Natural killer cell (primary cell): ENCODE results near the gene ELOVL1. TPM values are rescaled to one million over a fixed set of nuclear protein-coding genes. Genes with fewer than 3 reads are reported as not detected.

Experiments used
- ATAC-seq, 3 donors: fragments of 150-1000 bp in 2 of 3; fragments of 200-7000 bp in 1 of 3; cut with Tn5 transposase; 1 replicate in 1 of 3; 2 replicates in 2 of 3; pipeline ENCODE4 v1.10.0; 2021; ENCODE audit warnings: mild to moderate bottlenecking in 2 of 3, moderate library complexity in 2 of 3
- DNase-seq, 2 donors: peaks; one replicate each; pipeline versions ENCODE4 v3.0.0 to v3.0.0-alpha.2; 2013 to 2021; ENCODE audit warnings: mixed read lengths in 1 of 2
- H3K27ac ChIP-seq: one replicate; pipeline ENCODE4 v1.5.1; 2013; ENCODE audit warnings: mild to moderate bottlenecking, low read length
- H3K27me3 ChIP-seq: one replicate; pipeline ENCODE4 v1.6.1; 2013; ENCODE audit warnings: low read length; ENCODE audit not compliant: control insufficient read depth, insufficient read depth
- H3K36me3 ChIP-seq: one replicate; pipeline ENCODE4 v1.6.1; 2013; ENCODE audit warnings: low read length; ENCODE audit not compliant: control insufficient read depth, insufficient read depth
- H3K4me1 ChIP-seq: one replicate; pipeline ENCODE4 v1.6.1; 2013; ENCODE audit warnings: low read length; ENCODE audit not compliant: control insufficient read depth, insufficient read depth
- H3K4me3 ChIP-seq: one replicate; pipeline ENCODE4 v1.5.1; 2013; ENCODE audit warnings: low read length
- H3K9me3 ChIP-seq: one replicate; pipeline ENCODE4 v1.6.1; 2013; ENCODE audit warnings: low read length; ENCODE audit not compliant: control insufficient read depth, insufficient read depth
- H3K27ac Mint-ChIP-seq, 2 donors: one replicate each; pipeline ENCODE4 v1.8.0; 2022; ENCODE audit warnings: mild to moderate bottlenecking in 2 of 2, mixed read lengths in 2 of 2, moderate library complexity in 1 of 2
- H3K27me3 Mint-ChIP-seq, 2 donors: one replicate each; pipeline ENCODE4 v1.8.0; 2022; ENCODE audit warnings: low read depth in 2 of 2, mixed read lengths in 2 of 2
- H3K36me3 Mint-ChIP-seq: one replicate; pipeline ENCODE4 v1.8.0; 2022; ENCODE audit warnings: mixed read lengths
- H3K4me1 Mint-ChIP-seq, 2 donors: one replicate each; pipeline ENCODE4 v1.8.0; 2022; ENCODE audit warnings: mixed read lengths in 2 of 2
- H3K4me3 Mint-ChIP-seq: one replicate; pipeline ENCODE4 v1.8.0; 2022; ENCODE audit warnings: mild to moderate bottlenecking, moderate library complexity, mixed read lengths
- H3K9me3 Mint-ChIP-seq, 2 donors: one replicate each; pipeline ENCODE4 v1.8.0; 2022; ENCODE audit warnings: mixed read lengths in 2 of 2
- CTCF ChIP-seq: fragments of 200-600 bp; IDR thresholded peaks from one replicate; pipeline ENCODE4 v1.8.0; 2022; ENCODE audit warnings: antibody characterized with exemption
- WGBS: methylation state at CpG from one replicate; pipeline ENCODE4 v1.1.7; 2013; ENCODE audit warnings: missing lambda C conversion rate; ENCODE audit not compliant: insufficient coverage; 5-methylcytosine and 5-hydroxymethylcytosine counted together
- intact Hi-C: fragments of 100-400 bp; cut with micrococcal nuclease; formaldehyde crosslinking; loops from one replicate; pipeline ENCODE4 v1.14.2; 2022
- total RNA-seq, 4 donors: library from RNA; stranded (reverse); fragments of 120-200 nt in 1 of 4; gene quantifications; one replicate each; pipeline versions ENCODE4 v1.2.3 to v1.2.4, GENCODE V29; 2013 to 2022

Gene ELOVL1
- total RNA-seq, 3 donors from 2014 or later (not counting 1 experiment from before 2014, with no cell fraction given) = 53.2 to 73.0 (median 67.5) TPM

DNA sequence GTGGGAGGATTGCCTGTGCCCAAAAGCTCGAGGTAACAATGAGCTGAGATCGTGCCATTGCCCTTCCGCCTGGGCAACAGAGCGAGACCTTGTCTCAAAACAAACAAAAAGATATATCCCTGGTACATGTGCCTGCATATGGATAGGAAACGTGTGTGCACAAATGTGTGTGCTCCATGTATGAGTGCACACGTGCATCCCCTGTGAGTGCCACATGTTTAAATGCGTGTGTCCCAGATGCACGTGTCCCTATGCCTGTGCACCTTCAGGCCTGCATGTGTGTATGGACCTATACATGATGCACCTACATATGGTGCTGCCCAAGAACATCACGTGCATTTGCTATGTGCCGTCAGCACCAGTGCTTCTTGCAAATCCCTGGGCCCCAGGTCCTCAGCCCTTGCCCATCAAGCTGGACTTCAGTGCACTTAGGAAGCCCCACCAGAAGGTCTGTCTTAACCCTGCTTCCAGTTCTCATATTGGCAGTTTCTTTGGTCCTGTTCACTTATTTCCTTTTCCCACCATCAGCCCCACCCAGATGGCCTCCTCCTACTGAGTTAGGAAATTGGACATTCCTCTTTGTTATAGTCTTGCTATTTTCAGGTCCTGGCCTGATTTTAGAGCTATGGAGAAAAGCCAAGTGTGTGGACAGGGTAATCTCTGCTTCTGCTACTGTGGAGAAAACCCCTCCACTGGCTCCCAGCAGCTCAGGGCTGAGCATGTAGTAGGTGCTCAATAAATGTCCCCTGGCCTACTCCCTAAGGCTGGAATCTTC lies 51.7 kb downstream of the ELOVL1 start:
- Mint-ChIP-seq H3K27ac (no peak overlapping the region), H3K9me3 (no peaks in the 10 kb centered on the region), H3K36me3 (no peaks in the 10 kb centered on the region), H3K4me3 (no peak overlapping the region), H3K27me3 (no peaks in the 10 kb centered on the region), H3K4me1 (peaks cover 0 to 12% of the 10 kb centered on the region in 2 donors)
- DNase-seq (no peak), ATAC-seq (no peak)
- H3K4me1 ChIP-seq = no peaks in the 10 kb centered on the region
- intact Hi-C loops = no loop called here
- TF ChIP-seq CTCF = no peak
- WGBS = 87% methylated on average over 10 of the region's 10 CpGs
- H3K27me3 ChIP-seq = no peaks in the 10 kb centered on the region
- H3K4me3 ChIP-seq = no peak overlapping the region
- H3K9me3 ChIP-seq = no peaks in the 10 kb centered on the region
- no peaks in the 10 kb centered on the region for H3K36me3 ChIP-seq
- H3K27ac ChIP-seq = no peak overlapping the region

- H3K36me3 ChIP-seq = no peaks in the 10 kb centered on the region
- H3K4me3 ChIP-seq = no peak overlapping the region
- H3K9me3 ChIP-seq = no peaks in the 10 kb centered on the region
- Mint-ChIP-seq H3K27me3 (no peaks in the 10 kb centered on the region), H3K4me1 (peaks cover 0 to 12% of the 10 kb centered on the region in 2 donors), H3K27ac (no peak overlapping the region), H3K9me3 (no peaks in the 10 kb centered on the region), H3K4me3 (no peak overlapping the region), H3K36me3 (no peaks in the 10 kb centered on the region)
- ATAC-seq = no peak
- no peak for DNase-seq
- H3K27me3 ChIP-seq = no peaks in the 10 kb centered on the region
- H3K27ac ChIP-seq = no peak overlapping the region
- intact Hi-C loops = no loop called here
- no peaks in the 10 kb centered on the region for H3K4me1 ChIP-seq
- 92% methylated on average over 2 of the region's 3 CpGs for WGBS
- TF ChIP-seq CTCF = no peak
Measured at GRCh38 chr1:43315481-43315880, 52.3 kb downstream of the ELOVL1 start.

GRCh38 chr1:43314233-43314632 lies 53.6 kb downstream of the ELOVL1 start:
- Mint-ChIP-seq H3K27ac (no peak overlapping the region), H3K27me3 (no peaks in the 10 kb centered on the region), H3K9me3 (no peaks in the 10 kb centered on the region), H3K4me1 (peaks cover 0 to 6% of the 10 kb centered on the region in 2 donors), H3K4me3 (no peak overlapping the region), H3K36me3 (no peaks in the 10 kb centered on the region)
- H3K27me3 ChIP-seq = no peaks in the 10 kb centered on the region
- no peaks in the 10 kb centered on the region for H3K4me1 ChIP-seq
- WGBS = 95% methylated on average over 5 of the region's 5 CpGs
- intact Hi-C loops = no loop called here
- H3K27ac ChIP-seq = no peak overlapping the region
- TF ChIP-seq CTCF = no peak
- ATAC-seq = no peak
- no peaks in the 10 kb centered on the region for H3K9me3 ChIP-seq
- H3K4me3 ChIP-seq = no peak overlapping the region
- no peak for DNase-seq
- peaks cover 2% of the 10 kb centered on the region for H3K36me3 ChIP-seq

DNA sequence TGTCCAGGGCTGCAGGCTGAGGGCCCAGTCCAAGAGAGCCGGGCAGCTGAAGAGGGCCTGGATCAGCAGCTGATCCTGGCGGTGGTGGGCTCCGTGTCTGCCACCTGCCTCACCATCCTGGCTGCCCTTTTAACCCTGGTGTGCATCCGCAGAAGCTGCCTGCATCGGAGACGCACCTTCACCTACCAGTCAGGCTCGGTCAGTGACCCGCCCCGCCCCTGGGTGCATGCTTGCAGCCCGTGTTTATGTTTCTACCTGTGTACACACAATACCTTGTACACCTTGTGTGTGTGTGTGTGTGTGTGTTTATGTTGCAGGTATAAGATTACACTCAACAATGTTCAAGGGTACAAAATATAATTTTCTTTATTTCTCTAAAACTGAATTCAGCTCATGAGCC lies 54.0 kb downstream of the ELOVL1 start:
- 95% methylated on average over 7 of the region's 10 CpGs for WGBS
- no peak overlapping the region for H3K27ac Mint-ChIP-seq
- DNase-seq (no peak), ATAC-seq (no peak)
- H3K9me3 Mint-ChIP-seq = no peaks in the 10 kb centered on the region
- Histone ChIP-seq H3K27me3 (no peaks in the 10 kb centered on the region), H3K4me1 (no peaks in the 10 kb centered on the region), H3K9me3 (no peaks in the 10 kb centered on the region), H3K27ac (no peak overlapping the region), H3K36me3 (peaks cover 2% of the 10 kb centered on the region), H3K4me3 (no peak overlapping the region)
- intact Hi-C loops = no loop called here
- H3K4me3 Mint-ChIP-seq = no peak overlapping the region
- no peak for TF ChIP-seq CTCF
- H3K27me3 Mint-ChIP-seq = no peaks in the 10 kb centered on the region
- H3K36me3 Mint-ChIP-seq = no peaks in the 10 kb centered on the region
- peaks cover 0 to 6% of the 10 kb centered on the region in 2 donors for H3K4me1 Mint-ChIP-seq
